CD14-positive monocyte (primary cell): ENCODE data around the gene PDE6H. TPM values are rescaled to one million over a fixed set of nuclear protein-coding genes. Genes with fewer than 3 reads are reported as not detected.

ENCODE experiments used
- DNase-seq, 3 donors: peaks; one replicate each; pipeline ENCODE4 v3.0.0-alpha.2; 2011 to 2022
- H2AFZ ChIP-seq: 2 replicates; pipeline ENCODE4 v1.6.0; 2012; ENCODE audit warnings: mild to moderate bottlenecking, low read depth, low read length, inconsistent platforms; ENCODE audit not compliant: insufficient read depth, poor library complexity, severe bottlenecking
- H3K27ac ChIP-seq, 2 donors: 1 replicate in 1 of 2; 2 replicates in 1 of 2; pipeline ENCODE4 v1.5.1; 2012 to 2013; ENCODE audit warnings: low read length in 2 of 2, control low read depth in 1 of 2, inconsistent platforms in 1 of 2, low read depth in 1 of 2, mild to moderate bottlenecking in 1 of 2
- H3K27me3 ChIP-seq, 2 donors: one replicate each; pipeline versions ENCODE4 v1.6.0 to v1.6.1; 2011 to 2013; ENCODE audit warnings: low read length in 2 of 2; ENCODE audit not compliant: control insufficient read depth in 2 of 2, insufficient read depth in 2 of 2
- H3K36me3 ChIP-seq, 2 donors: replicated peaks in 1 of 2; 1 replicate in 1 of 2; 2 replicates in 1 of 2; pipeline versions ENCODE4 v1.5.1 to v1.6.1; 2012 to 2013; ENCODE audit warnings: low read length in 2 of 2, control low read depth in 1 of 2, inconsistent platforms in 1 of 2, mild to moderate bottlenecking in 1 of 2; ENCODE audit not compliant: insufficient read depth in 2 of 2, control insufficient read depth in 1 of 2
- H3K4me1 ChIP-seq, 2 donors: 1 replicate in 1 of 2; 2 replicates in 1 of 2; pipeline versions ENCODE4 v1.5.1 to v1.6.1; 2012 to 2013; ENCODE audit warnings: low read length in 2 of 2, control low read depth in 1 of 2, inconsistent platforms in 1 of 2, mild to moderate bottlenecking in 1 of 2, moderate library complexity in 1 of 2; ENCODE audit not compliant: insufficient read depth in 2 of 2, control insufficient read depth in 1 of 2
- H3K4me2 ChIP-seq: replicated peaks from 2 replicates; pipeline ENCODE3; 2012; ENCODE audit warnings: low read length, moderate library complexity, mild to moderate bottlenecking; ENCODE audit not compliant: poor library complexity, severe bottlenecking; ENCODE audit errors: extremely low read depth
- H3K4me3 ChIP-seq, 3 experiments: fragments of 200-600 bp in 1 of 3; sonication (generic) in 1 of 3; replicated peaks in 1 of 3; 1 replicate in 2 of 3; 2 replicates in 1 of 3; pipeline ENCODE4 v1.5.1; 2011 to 2013; ENCODE audit warnings: low read length in 3 of 3, mild to moderate bottlenecking in 3 of 3, control low read depth in 2 of 3, low read depth in 2 of 3, inconsistent platforms in 1 of 3, moderate library complexity in 1 of 3
- H3K79me2 ChIP-seq: 2 replicates; pipeline ENCODE4 v1.6.0; 2012; ENCODE audit warnings: mild to moderate bottlenecking, control low read depth, inconsistent platforms, low read length, moderate library complexity; ENCODE audit not compliant: insufficient read depth
- H3K9ac ChIP-seq: 2 replicates; pipeline ENCODE4 v1.6.0; 2017; ENCODE audit warnings: low read length, mild to moderate bottlenecking; ENCODE audit not compliant: insufficient read depth, poor library complexity, severe bottlenecking
- H3K9me3 ChIP-seq, 2 donors: replicated peaks in 1 of 2; 1 replicate in 1 of 2; 2 replicates in 1 of 2; pipeline versions ENCODE4 v1.5.1 to v1.6.1; 2012 to 2013; ENCODE audit warnings: low read length in 2 of 2, control low read depth in 1 of 2; ENCODE audit not compliant: control insufficient read depth in 1 of 2, insufficient read depth in 1 of 2
- H4K20me1 ChIP-seq: 2 replicates; pipeline ENCODE4 v1.6.0; 2012; ENCODE audit warnings: mild to moderate bottlenecking, low read length, control low read depth, moderate library complexity; ENCODE audit not compliant: insufficient read depth
- H3K27ac Mint-ChIP-seq, 7 donors: one replicate each; pipeline ENCODE4 v1.8.0; 2020; ENCODE audit warnings: mild to moderate bottlenecking in 7 of 7, mixed read lengths in 7 of 7, moderate library complexity in 6 of 7, inconsistent platforms in 2 of 7
- H3K27me3 Mint-ChIP-seq, 3 donors: one replicate each; pipeline ENCODE4 v1.8.0; 2021 to 2022; ENCODE audit warnings: low read depth in 3 of 3, mild to moderate bottlenecking in 3 of 3, mixed read lengths in 3 of 3, moderate library complexity in 3 of 3, inconsistent platforms in 1 of 3
- H3K36me3 Mint-ChIP-seq, 2 donors: one replicate each; pipeline ENCODE4 v1.8.0; 2020; ENCODE audit warnings: mixed read lengths in 2 of 2, inconsistent platforms in 1 of 2, mild to moderate bottlenecking in 1 of 2
- H3K4me1 Mint-ChIP-seq: one replicate; pipeline ENCODE4 v1.8.0; 2020; ENCODE audit warnings: mild to moderate bottlenecking, mixed read lengths
- H3K4me3 Mint-ChIP-seq, 2 donors: one replicate each; pipeline ENCODE4 v1.8.0; 2020; ENCODE audit warnings: mild to moderate bottlenecking in 2 of 2, mixed read lengths in 2 of 2, moderate library complexity in 1 of 2
- H3K9me3 Mint-ChIP-seq, 7 donors: one replicate each; pipeline ENCODE4 v1.8.0; 2020 to 2022; ENCODE audit warnings: mixed read lengths in 7 of 7, mild to moderate bottlenecking in 6 of 7, moderate library complexity in 6 of 7, inconsistent platforms in 2 of 7
- CTCF ChIP-seq: fragments of 200-600 bp; IDR thresholded peaks from one replicate; pipeline ENCODE4 v1.8.0; 2022; ENCODE audit warnings: antibody characterized with exemption, mild to moderate bottlenecking
- WGBS: methylation state at CpG from one replicate; pipeline ENCODE4 v1.1.5; 2013; ENCODE audit warnings: missing lambda C conversion rate; ENCODE audit not compliant: insufficient coverage; 5-methylcytosine and 5-hydroxymethylcytosine counted together
- intact Hi-C, 2 donors: fragments of 100-400 bp; cut with micrococcal nuclease; formaldehyde crosslinking; loops; one replicate each; pipeline versions ENCODE4 v1.15.0 to v1.15.1; 2023
- polyA plus RNA-seq, 3 donors: library from polyadenylated mRNA; depleted of rRNA in 1 of 3; unstranded in 2 of 3; stranded (reverse) in 1 of 3; fragments of 300-500 nt in 2 of 3; fragments of >200 nt in 1 of 3; fragmentation: Illumina TruSeq in 2 of 3; gene quantifications; 1 replicate in 2 of 3; 2 replicates in 1 of 3; pipeline ENCODE4 v1.2.3, GENCODE V29; 2012 to 2021

Gene PDE6H
- polyA plus RNA-seq, 3 donors: 0.33 to 0.56 TPM; not detected in 1

DNA sequence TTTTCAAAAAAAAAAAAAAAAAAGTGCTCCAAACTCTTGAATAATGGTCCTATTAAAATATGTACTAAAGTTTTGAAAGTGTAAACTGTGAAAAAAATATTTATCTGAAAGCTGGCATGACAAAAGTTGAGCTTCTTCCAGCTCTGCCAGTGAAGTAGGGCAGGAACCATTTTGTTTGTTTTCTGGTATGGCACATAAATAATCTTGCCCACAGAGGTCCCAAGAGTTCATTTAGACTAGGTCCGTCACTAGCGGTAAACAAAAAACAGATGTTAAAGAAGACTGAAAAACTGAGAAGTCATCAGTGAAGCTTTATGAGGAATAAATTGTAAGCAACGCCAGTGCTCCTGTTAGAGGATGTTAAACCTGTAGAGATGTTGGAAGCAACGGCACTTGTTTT is 41.5 kb upstream of the PDE6H start:
- H3K36me3 Mint-ChIP-seq: peaks cover 68 to 74% of the 10 kb centered on the region in 2 donors
- Histone ChIP-seq H2AFZ (no peak overlapping the region), H3K27me3 (no peaks in the 10 kb centered on the region), H3K4me2 (no peak overlapping the region), H4K20me1 (no peaks in the 10 kb centered on the region), H3K36me3 (peaks cover 73 to 87% of the 10 kb centered on the region in 2 donors), H3K9ac (no peak overlapping the region), H3K4me3 (no peak overlapping the region), H3K27ac (no peak overlapping the region), H3K4me1 (no peaks in the 10 kb centered on the region), H3K9me3 (no peaks in the 10 kb centered on the region), H3K79me2 (no peaks in the 10 kb centered on the region)
- intact Hi-C loops: loop anchor here in 1 of 2 donors (10.0 kb wide), 1 partner anchor 87 kb away; the partner anchor contains the start of gene ART4
- no peaks in the 10 kb centered on the region for H3K9me3 Mint-ChIP-seq
- 96% methylated on average over 4 of the region's 4 CpGs for WGBS
- no peak overlapping the region for H3K27ac Mint-ChIP-seq
- DNase-seq: no peak
- no peak overlapping the region for H3K4me3 Mint-ChIP-seq
- no peaks in the 10 kb centered on the region for H3K27me3 Mint-ChIP-seq
- no peak for TF ChIP-seq CTCF
- H3K4me1 Mint-ChIP-seq: no peaks in the 10 kb centered on the region

DNA sequence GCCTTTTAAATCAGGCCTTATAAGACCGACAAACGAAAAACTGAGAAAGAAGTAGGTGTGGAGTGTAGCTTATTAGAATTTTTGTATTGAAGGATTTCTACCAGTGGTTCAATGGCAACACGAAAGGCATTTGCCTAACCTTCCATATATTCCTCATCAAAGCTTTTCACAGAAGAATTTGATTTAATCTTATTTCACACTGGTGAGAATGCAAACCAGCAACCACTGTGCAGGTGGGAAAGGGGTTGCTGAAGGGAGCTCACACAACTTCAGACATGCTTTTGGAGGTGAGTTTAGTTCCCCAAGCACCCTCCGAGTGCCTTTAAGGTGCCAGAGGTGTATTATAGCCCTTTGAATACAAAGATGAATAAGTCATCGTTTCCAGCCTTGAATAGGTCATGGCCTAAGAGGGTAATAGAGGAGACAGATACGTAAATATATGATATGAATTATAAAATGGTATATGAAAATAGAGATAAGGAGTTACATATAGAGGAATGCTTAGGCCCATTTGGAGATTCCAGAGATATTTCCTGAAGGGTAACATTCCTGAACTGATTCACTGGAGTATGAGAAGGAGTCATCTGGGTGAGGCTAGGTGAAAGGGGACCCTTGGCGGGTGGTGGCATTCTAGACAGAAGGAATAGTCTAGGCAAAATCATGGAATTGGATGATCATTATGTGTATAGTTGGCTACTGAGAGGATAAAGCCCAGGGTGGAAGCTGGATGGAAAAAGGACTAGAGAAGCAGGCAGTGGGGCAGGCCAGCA is 40.9 kb upstream of the PDE6H start:
- Mint-ChIP-seq H3K27me3 (no peaks in the 10 kb centered on the region), H3K36me3 (peaks cover 72 to 75% of the 10 kb centered on the region in 2 donors), H3K27ac (no peak overlapping the region), H3K4me1 (no peaks in the 10 kb centered on the region), H3K9me3 (no peaks in the 10 kb centered on the region), H3K4me3 (no peak overlapping the region)
- no peak for TF ChIP-seq CTCF
- no peaks in the 10 kb centered on the region for H4K20me1 ChIP-seq
- no peaks in the 10 kb centered on the region for H3K79me2 ChIP-seq
- no peaks in the 10 kb centered on the region for H3K27me3 ChIP-seq
- H3K27ac ChIP-seq: no peak overlapping the region
- H3K4me2 ChIP-seq: no peak overlapping the region
- intact Hi-C loops: loop anchor here in 1 of 2 donors (10.0 kb wide), 1 partner anchor 87 kb away; the partner anchor contains the start of gene ART4
- 90% methylated on average over 4 of the region's 7 CpGs for WGBS
- no peaks in the 10 kb centered on the region for H3K4me1 ChIP-seq
- H3K4me3 ChIP-seq: no peak overlapping the region
- H3K36me3 ChIP-seq: peaks cover 73 to 93% of the 10 kb centered on the region in 2 donors
- no peak for DNase-seq
- no peak overlapping the region for H2AFZ ChIP-seq
- H3K9ac ChIP-seq: no peak overlapping the region
- no peaks in the 10 kb centered on the region for H3K9me3 ChIP-seq
